PFSK-1 (cell line): ENCODE measurements around the gene MRM1.

Source experiments
- FOXP2 ChIP-seq: optimal IDR thresholded peaks from 2 replicates; pipeline ENCODE3; 2011; ENCODE audit warnings: borderline replicate concordance, control low read depth, inconsistent platforms; ENCODE audit not compliant: insufficient read depth; ENCODE audit errors: extremely low read length, extremely low read depth
- POLR2AphosphoS5 ChIP-seq: IDR thresholded peaks from 2 replicates; pipeline ENCODE4 v1.6.1; 2012; ENCODE audit warnings: low read depth, mild to moderate bottlenecking, control low read depth, low read length, moderate library complexity
- SIN3A ChIP-seq: IDR thresholded peaks from 2 replicates; pipeline ENCODE4 v1.6.1; 2012; ENCODE audit warnings: mild to moderate bottlenecking, low read length, moderate library complexity, borderline replicate concordance; ENCODE audit not compliant: insufficient read depth
- TAF1 ChIP-seq: IDR thresholded peaks from 2 replicates; pipeline ENCODE4 v1.6.1; 2012; ENCODE audit warnings: low read length, control low read depth, borderline replicate concordance; ENCODE audit not compliant: insufficient read depth
- TF ChIP-seq, protein P1 (sequence below), 2 experiments: IDR thresholded peaks; 2 replicates each; pipeline versions ENCODE4 v1.6.1 to v1.8.0; 2011 to 2012; ENCODE audit warnings: low read depth in 2 of 2, low read length in 2 of 2, control low read depth in 1 of 2, inconsistent platforms in 1 of 2, mild to moderate bottlenecking in 1 of 2, moderate library complexity in 1 of 2; ENCODE audit not compliant: insufficient read depth in 1 of 2

Gene MRM1

GRCh38 chr17:36578671-36579070 is 22.7 kb upstream of the MRM1 start:
- no peak for TF ChIP-seq TAF1
- TF ChIP-seq, protein P1, sequence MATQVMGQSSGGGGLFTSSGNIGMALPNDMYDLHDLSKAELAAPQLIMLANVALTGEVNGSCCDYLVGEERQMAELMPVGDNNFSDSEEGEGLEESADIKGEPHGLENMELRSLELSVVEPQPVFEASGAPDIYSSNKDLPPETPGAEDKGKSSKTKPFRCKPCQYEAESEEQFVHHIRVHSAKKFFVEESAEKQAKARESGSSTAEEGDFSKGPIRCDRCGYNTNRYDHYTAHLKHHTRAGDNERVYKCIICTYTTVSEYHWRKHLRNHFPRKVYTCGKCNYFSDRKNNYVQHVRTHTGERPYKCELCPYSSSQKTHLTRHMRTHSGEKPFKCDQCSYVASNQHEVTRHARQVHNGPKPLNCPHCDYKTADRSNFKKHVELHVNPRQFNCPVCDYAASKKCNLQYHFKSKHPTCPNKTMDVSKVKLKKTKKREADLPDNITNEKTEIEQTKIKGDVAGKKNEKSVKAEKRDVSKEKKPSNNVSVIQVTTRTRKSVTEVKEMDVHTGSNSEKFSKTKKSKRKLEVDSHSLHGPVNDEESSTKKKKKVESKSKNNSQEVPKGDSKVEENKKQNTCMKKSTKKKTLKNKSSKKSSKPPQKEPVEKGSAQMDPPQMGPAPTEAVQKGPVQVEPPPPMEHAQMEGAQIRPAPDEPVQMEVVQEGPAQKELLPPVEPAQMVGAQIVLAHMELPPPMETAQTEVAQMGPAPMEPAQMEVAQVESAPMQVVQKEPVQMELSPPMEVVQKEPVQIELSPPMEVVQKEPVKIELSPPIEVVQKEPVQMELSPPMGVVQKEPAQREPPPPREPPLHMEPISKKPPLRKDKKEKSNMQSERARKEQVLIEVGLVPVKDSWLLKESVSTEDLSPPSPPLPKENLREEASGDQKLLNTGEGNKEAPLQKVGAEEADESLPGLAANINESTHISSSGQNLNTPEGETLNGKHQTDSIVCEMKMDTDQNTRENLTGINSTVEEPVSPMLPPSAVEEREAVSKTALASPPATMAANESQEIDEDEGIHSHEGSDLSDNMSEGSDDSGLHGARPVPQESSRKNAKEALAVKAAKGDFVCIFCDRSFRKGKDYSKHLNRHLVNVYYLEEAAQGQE (IDR thresholded peaks at IDR 0.05; ENCODE audit: insufficient read depth in 1 of 2, low read depth in 2 of 2, low read length in 2 of 2) = no peak
- no peak for TF ChIP-seq FOXP2
- TF ChIP-seq POLR2AphosphoS5 = no peak
- no peak for TF ChIP-seq SIN3A

DNA sequence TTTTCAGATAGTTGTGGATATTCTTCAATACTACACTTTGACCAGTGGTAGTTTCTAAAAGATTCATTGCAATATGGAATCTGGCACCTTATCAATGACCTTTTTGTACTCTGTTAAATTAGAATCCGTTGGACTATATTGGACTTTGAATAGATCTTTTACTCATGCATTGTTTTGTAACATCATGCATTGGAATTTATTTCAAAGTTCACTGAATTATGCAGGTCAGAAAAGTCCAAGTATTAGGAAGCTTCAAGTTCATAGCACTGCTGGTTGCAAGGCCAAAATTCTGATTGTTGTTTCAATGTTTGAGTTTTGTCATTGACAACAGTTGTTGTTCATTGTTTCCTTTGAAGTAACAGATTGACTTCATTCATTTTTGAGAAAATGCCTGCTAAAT is 17.6 kb upstream of the MRM1 start:
- no peak for TF ChIP-seq SIN3A
- TF ChIP-seq TAF1 = no peak
- TF ChIP-seq, protein P1 (IDR thresholded peaks at IDR 0.05; ENCODE audit: insufficient read depth in 1 of 2, low read depth in 2 of 2, low read length in 2 of 2) = no peak
- TF ChIP-seq FOXP2 = no peak
- TF ChIP-seq POLR2AphosphoS5 = no peak

GRCh38 chr17:36586138-36586537 is 15.2 kb upstream of the MRM1 start:
- TF ChIP-seq, protein P1 (IDR thresholded peaks at IDR 0.05; ENCODE audit: insufficient read depth in 1 of 2, low read depth in 2 of 2, low read length in 2 of 2) = no peak
- TF ChIP-seq TAF1 (no peak), POLR2AphosphoS5 (no peak), SIN3A (no peak), FOXP2 (no peak)

DNA sequence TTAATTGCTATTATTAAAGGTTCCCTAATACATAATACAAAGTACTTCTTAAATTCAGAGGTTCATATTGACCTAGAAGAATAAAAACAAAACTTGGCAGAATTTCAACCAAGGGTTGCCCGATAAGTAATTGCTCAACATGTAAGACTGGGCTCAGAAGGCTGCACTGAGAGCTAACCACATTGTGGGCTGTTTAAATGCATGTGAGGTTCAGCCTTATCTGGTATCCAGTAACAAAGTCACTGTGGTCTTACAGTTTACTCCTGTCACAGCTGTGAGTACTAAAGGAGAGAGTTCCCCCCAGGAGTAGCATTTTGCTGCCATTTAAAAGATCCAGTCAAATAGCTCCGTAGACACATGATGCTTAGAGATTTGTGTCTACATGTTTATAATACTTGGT is 11.3 kb upstream of the MRM1 start:
- TF ChIP-seq FOXP2 (no peak), TAF1 (no peak), SIN3A (no peak)

GRCh38 chr17:36591434-36592315 is 9.7 kb upstream of the MRM1 start, which contains the start of gene DHRS11:
TSS of gene DHRS11 (plus strand) at chr17:36591879. CDS start at chr17:36592010, 131 bp downstream.
- TF ChIP-seq FOXP2 = peak; percentile 8
- peak; percentile 78 for TF ChIP-seq POLR2AphosphoS5
- 0 out of 2 replicates have a peak, but pooled peaks have one; percentile 55 for TF ChIP-seq SIN3A
- no peak; the same call in 1 of the 2 replicates for TF ChIP-seq TAF1
- TF ChIP-seq, protein P1 (IDR thresholded peaks at IDR 0.05; ENCODE audit: insufficient read depth in 1 of 2, low read depth in 2 of 2, low read length in 2 of 2) = no peak
